HepG2 (cell line): ENCODE measurements around the gene SNRNP200. TPM values are rescaled to one million over a fixed set of nuclear protein-coding genes. Genes with fewer than 3 reads are reported as not detected.

ENCODE experiments used
- CENPT ChIP-seq: sonication (generic); formaldehyde crosslinking; IDR thresholded peaks from 2 replicates; pipeline ENCODE4 v1.8.0; 2022; ENCODE audit warnings: low read depth, mild to moderate bottlenecking, moderate library complexity, missing genetic modification reagents
- CHCHD3 ChIP-seq: sonication (generic); formaldehyde crosslinking; IDR thresholded peaks from 2 replicates; pipeline ENCODE4 v1.8.0; 2022; ENCODE audit warnings: mild to moderate bottlenecking, missing genetic modification reagents, moderate library complexity
- FOXK1 ChIP-seq: sonication (generic); formaldehyde crosslinking; IDR thresholded peaks from 2 replicates; pipeline ENCODE4 v1.4.0; 2020; ENCODE audit warnings: low read depth, missing genetic modification reagents, borderline replicate concordance
- IKZF1 ChIP-seq: fragments of 450-650 bp; IDR thresholded peaks from 2 replicates; pipeline ENCODE4 v1.7.1; 2016
- JUND ChIP-seq: sonication (generic); formaldehyde crosslinking; IDR thresholded peaks from 2 replicates; pipeline ENCODE4 v1.8.0; 2022; ENCODE audit warnings: mild to moderate bottlenecking, missing genetic modification reagents
- NONO ChIP-seq, 2 experiments: fragments of 450-650 bp in 1 of 2; sonication (generic) in 1 of 2; formaldehyde crosslinking in 1 of 2; IDR thresholded peaks in 1 of 2; conservative IDR thresholded peaks in 1 of 2; 2 replicates each; pipeline versions ENCODE4 v1.6.1 to v1.8.0; 2017 to 2022; ENCODE audit warnings: mild to moderate bottlenecking in 1 of 2, missing genetic modification reagents in 1 of 2, moderate library complexity in 1 of 2
- NR1H2 ChIP-seq: sonication (generic); formaldehyde crosslinking; IDR thresholded peaks from 2 replicates; pipeline ENCODE4 v1.8.1; 2022; ENCODE audit warnings: low read depth, missing genetic modification reagents, borderline replicate concordance
- NR2F2 ChIP-seq: IDR thresholded peaks from 2 replicates; pipeline ENCODE4 v1.6.1; 2012; ENCODE audit warnings: low read depth, inconsistent platforms, borderline replicate concordance
- TP53 ChIP-seq: sonication (generic); formaldehyde crosslinking; conservative IDR thresholded peaks from 2 replicates; pipeline ENCODE4 v1.4.0; 2020; ENCODE audit warnings: missing genetic modification reagents
- ZFAT ChIP-seq: sonication (generic); formaldehyde crosslinking; conservative IDR thresholded peaks from 2 replicates; pipeline ENCODE4 v1.8.1; 2023; ENCODE audit warnings: missing genetic modification reagents, inconsistent platforms
- ZNF20 ChIP-seq: sonication (generic); formaldehyde crosslinking; IDR thresholded peaks from 2 replicates; pipeline ENCODE4 v1.4.0; 2020; ENCODE audit warnings: mild to moderate bottlenecking, moderate library complexity, missing genetic modification reagents
- ZNF337 ChIP-seq: sonication (generic); formaldehyde crosslinking; IDR thresholded peaks from 2 replicates; pipeline ENCODE4 v1.5.1; 2020; ENCODE audit warnings: missing genetic modification reagents, low read depth, mild to moderate bottlenecking, borderline replicate concordance
- ZNF572 ChIP-seq: sonication (generic); formaldehyde crosslinking; IDR thresholded peaks from 2 replicates; pipeline ENCODE4 v1.5.1; 2020; ENCODE audit warnings: mild to moderate bottlenecking, missing genetic modification reagents
- ZNF724P ChIP-seq: sonication (generic); formaldehyde crosslinking; IDR thresholded peaks from 2 replicates; pipeline ENCODE4 v1.8.0; 2022; ENCODE audit warnings: missing genetic modification reagents, borderline replicate concordance
- ZNF749 ChIP-seq: sonication (generic); formaldehyde crosslinking; IDR thresholded peaks from 2 replicates; pipeline ENCODE4 v1.8.0; 2022; ENCODE audit warnings: mild to moderate bottlenecking, missing genetic modification reagents, moderate library complexity, borderline replicate concordance
- ZNF777 ChIP-seq: sonication (generic); formaldehyde crosslinking; IDR thresholded peaks from 2 replicates; pipeline ENCODE4 v1.4.0; 2020; ENCODE audit warnings: missing genetic modification reagents
- ZZZ3 ChIP-seq: sonication (generic); formaldehyde crosslinking; IDR thresholded peaks from 2 replicates; pipeline ENCODE4 v1.4.0; 2020; ENCODE audit warnings: missing genetic modification reagents, mild to moderate bottlenecking, borderline replicate concordance
- polyA plus RNA-seq, 8 experiments: library from polyadenylated mRNA; depleted of rRNA in 3 of 8; stranded (reverse) in 7 of 8; unstranded in 1 of 8; fragments of >200 nt; fragmentation: Illumina TruSeq in 4 of 8; extraction: Trizol in 4 of 8; gene quantifications; 2 replicates each; pipeline versions ENCODE4 v1.2.1 to v1.2.3, GENCODE V29; 2011 to 2016; ENCODE audit warnings: low read depth in 4 of 8, missing spikeins in 1 of 8, mixed read lengths in 1 of 8; ENCODE audit not compliant: insufficient read depth in 1 of 8
- total RNA-seq, 5 experiments: library from RNA; depleted of rRNA; stranded (reverse); fragments of >200 nt; fragmentation: Illumina TruSeq; extraction: Trizol; gene quantifications; 2 replicates each; pipeline ENCODE4 v1.2.3, GENCODE V29; 2016; ENCODE audit warnings: low read depth in 1 of 5
- TF ChIP-seq, protein P1 (sequence below): sonication (generic); formaldehyde crosslinking; IDR thresholded peaks from 2 replicates; pipeline ENCODE4 v1.5.0; 2020; ENCODE audit warnings: mild to moderate bottlenecking, missing genetic modification reagents
- TF ChIP-seq, protein P2 (sequence below), 2 experiments: sonication (generic) in 1 of 2; formaldehyde crosslinking in 1 of 2; IDR thresholded peaks; 2 replicates each; pipeline versions ENCODE4 v1.6.1 to v1.9.0; 2014 to 2022; ENCODE audit warnings: antibody characterized with exemption in 1 of 2, borderline replicate concordance in 1 of 2, inconsistent platforms in 1 of 2, low read depth in 1 of 2, missing genetic modification reagents in 1 of 2

The SNRNP200 gene
- total and polyA plus RNA-seq, 2 of the 13 experiments (the other 11 are each of a cell fraction or from before 2014, with no cell fraction given), result 99.0 to 232 TPM

DNA sequence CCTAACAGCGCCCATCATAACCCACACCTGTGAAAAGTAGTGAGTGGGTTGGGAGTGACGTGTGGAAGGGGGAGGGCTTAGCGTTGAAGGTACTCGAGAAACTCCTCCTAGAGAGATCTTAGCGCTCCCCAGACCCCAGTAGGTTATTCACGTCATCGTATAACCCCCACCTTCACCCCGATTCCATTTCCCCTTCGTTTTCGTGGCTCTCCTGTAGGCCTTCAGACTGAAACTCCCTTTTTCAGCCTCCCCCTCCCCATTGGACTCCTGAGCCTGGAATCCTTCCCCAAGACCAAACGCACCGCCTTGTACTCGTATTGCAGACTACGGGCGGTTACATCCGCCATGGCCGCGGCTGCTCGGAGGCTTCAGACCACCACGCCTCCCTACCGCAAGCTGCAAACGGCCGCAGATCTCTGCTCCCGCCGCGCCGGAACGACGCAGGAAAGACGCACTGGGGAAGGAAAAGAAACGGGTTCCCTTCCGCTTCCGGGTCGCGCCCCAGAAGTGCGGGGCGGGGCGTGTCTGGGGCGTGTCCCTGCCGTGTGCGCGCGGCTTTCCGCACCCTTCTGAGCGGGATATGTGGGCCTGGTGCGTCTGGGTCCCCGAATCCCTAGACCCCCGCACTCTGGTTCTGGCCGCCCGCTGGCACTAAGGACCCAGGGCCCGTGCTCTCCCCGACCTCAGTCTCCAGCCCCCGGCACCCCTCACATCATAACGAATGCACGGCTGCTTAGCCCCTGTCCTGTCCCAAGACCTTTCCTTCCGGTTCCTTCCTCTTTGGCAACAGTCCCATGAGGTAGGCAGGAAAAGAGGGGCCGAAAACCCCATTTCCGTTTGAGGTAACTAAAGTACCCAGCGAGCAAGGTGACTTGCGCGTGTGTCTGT is at the start of gene SNRNP200 (continued):
- TF ChIP-seq, protein P1, sequence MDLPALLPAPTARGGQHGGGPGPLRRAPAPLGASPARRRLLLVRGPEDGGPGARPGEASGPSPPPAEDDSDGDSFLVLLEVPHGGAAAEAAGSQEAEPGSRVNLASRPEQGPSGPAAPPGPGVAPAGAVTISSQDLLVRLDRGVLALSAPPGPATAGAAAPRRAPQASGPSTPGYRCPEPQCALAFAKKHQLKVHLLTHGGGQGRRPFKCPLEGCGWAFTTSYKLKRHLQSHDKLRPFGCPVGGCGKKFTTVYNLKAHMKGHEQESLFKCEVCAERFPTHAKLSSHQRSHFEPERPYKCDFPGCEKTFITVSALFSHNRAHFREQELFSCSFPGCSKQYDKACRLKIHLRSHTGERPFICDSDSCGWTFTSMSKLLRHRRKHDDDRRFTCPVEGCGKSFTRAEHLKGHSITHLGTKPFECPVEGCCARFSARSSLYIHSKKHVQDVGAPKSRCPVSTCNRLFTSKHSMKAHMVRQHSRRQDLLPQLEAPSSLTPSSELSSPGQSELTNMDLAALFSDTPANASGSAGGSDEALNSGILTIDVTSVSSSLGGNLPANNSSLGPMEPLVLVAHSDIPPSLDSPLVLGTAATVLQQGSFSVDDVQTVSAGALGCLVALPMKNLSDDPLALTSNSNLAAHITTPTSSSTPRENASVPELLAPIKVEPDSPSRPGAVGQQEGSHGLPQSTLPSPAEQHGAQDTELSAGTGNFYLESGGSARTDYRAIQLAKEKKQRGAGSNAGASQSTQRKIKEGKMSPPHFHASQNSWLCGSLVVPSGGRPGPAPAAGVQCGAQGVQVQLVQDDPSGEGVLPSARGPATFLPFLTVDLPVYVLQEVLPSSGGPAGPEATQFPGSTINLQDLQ (CRISPR knock-in tag), result peak; percentile 56; the same call in 1 of the 2 replicates
- TF ChIP-seq ZNF777 (CRISPR knock-in tag) (peak; percentile 83), ZNF724P (peak; percentile 78; the same call in 1 of the 2 replicates), FOXK1 (peak; percentile 97; the same call in 1 of the 2 replicates), CHCHD3 (0 out of 2 replicates have a peak, but pooled peaks have one; percentile 74), IKZF1 (no peak), ZNF572 (CRISPR knock-in tag) (0 out of 2 replicates have a peak, but pooled peaks have one; percentile 1), ZFAT (CRISPR knock-in tag) (0 out of 2 replicates have a peak, but pooled peaks have one; percentile 86), NR2F2 (peak; percentile 46; the same call in 1 of the 2 replicates), ZZZ3 (CRISPR knock-in tag) (peak; percentile 99), NR1H2 (no peak), JUND (CRISPR knock-in tag) (no peak), TP53 (CRISPR knock-in tag) (peak; percentile 91; the same call in 1 of the 2 replicates), ZNF749 (CRISPR knock-in tag) (peak; percentile 37; the same call in 1 of the 2 replicates), CENPT (no peak), ZNF337 (CRISPR knock-in tag) (peak; percentile 94; the same call in 1 of the 2 replicates), ZNF20 (CRISPR knock-in tag) (no peak), NONO (IDR thresholded peaks at IDR 0.05) (no peak), NONO (CRISPR knock-in tag; conservative IDR thresholded peaks at IDR 0.05) (peak; percentile 74)
- TF ChIP-seq, protein P2, sequence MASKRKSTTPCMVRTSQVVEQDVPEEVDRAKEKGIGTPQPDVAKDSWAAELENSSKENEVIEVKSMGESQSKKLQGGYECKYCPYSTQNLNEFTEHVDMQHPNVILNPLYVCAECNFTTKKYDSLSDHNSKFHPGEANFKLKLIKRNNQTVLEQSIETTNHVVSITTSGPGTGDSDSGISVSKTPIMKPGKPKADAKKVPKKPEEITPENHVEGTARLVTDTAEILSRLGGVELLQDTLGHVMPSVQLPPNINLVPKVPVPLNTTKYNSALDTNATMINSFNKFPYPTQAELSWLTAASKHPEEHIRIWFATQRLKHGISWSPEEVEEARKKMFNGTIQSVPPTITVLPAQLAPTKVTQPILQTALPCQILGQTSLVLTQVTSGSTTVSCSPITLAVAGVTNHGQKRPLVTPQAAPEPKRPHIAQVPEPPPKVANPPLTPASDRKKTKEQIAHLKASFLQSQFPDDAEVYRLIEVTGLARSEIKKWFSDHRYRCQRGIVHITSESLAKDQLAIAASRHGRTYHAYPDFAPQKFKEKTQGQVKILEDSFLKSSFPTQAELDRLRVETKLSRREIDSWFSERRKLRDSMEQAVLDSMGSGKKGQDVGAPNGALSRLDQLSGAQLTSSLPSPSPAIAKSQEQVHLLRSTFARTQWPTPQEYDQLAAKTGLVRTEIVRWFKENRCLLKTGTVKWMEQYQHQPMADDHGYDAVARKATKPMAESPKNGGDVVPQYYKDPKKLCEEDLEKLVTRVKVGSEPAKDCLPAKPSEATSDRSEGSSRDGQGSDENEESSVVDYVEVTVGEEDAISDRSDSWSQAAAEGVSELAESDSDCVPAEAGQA (IDR thresholded peaks at IDR 0.05; ENCODE audit: low read depth), result peak; percentile 84; the same call in 1 of the 2 replicates
- TF ChIP-seq, protein P2 (CRISPR knock-in tag; IDR thresholded peaks at IDR 0.05; ENCODE audit: borderline replicate concordance), result peak; percentile 92
